Adrenal gland (tissue), 12 donors: ENCODE measurements around the gene CCDC70. TPM values are rescaled to one million over a fixed set of nuclear protein-coding genes. Genes with fewer than 3 reads are reported as not detected.

Experiments used
- DNase-seq, 7 donors: peaks; one replicate each; pipeline ENCODE4 v3.0.0-alpha.2; 2019 to 2020
- H3K27ac ChIP-seq, 5 donors: fragments of 200-600 bp; sonication (generic) in 4 of 5; 1 replicate in 3 of 5; 2 replicates in 2 of 5; pipeline versions ENCODE4 v1.5.1 to v1.8.0; 2016 to 2020; ENCODE audit warnings: mild to moderate bottlenecking in 1 of 5
- H3K27me3 ChIP-seq: fragments of 200-600 bp; 2 replicates; pipeline ENCODE4 v1.8.0; 2021
- H3K36me3 ChIP-seq, 2 donors: fragments of 200-600 bp; replicated peaks in 1 of 2; 1 replicate in 1 of 2; 2 replicates in 1 of 2; pipeline versions ENCODE4 v1.5.1 to v1.8.0; 2018 to 2022
- H3K4me1 ChIP-seq, 2 donors: fragments of 200-600 bp; replicated peaks in 1 of 2; 1 replicate in 1 of 2; 2 replicates in 1 of 2; pipeline versions ENCODE4 v1.5.1 to v1.8.0; 2018 to 2021
- H3K4me3 ChIP-seq, 4 donors: fragments of 200-600 bp; sonication (generic) in 3 of 4; one replicate each; pipeline ENCODE4 v1.5.1; 2016 to 2018
- H3K9me3 ChIP-seq, 3 donors: fragments of 200-600 bp; sonication (generic) in 1 of 3; replicated peaks in 1 of 3; 1 replicate in 2 of 3; 2 replicates in 1 of 3; pipeline versions ENCODE4 v1.5.1 to v1.8.0; 2016 to 2021
- POLR2A ChIP-seq, 2 donors: fragments of 450-650 bp; IDR thresholded peaks; one replicate each; pipeline ENCODE4 v1.6.1; 2017; ENCODE audit warnings: antibody characterized with exemption in 2 of 2, mild to moderate bottlenecking in 2 of 2, moderate library complexity in 1 of 2
- whole genome bisulfite sequencing, 4 donors: extraction: QIAGEN DNeasy Blood & Tissue Kit in 2 of 4; methylation state at CpG; one replicate each; pipeline versions ENCODE4 v1.1.5 to v1.1.7; 2013 to 2017; 5-methylcytosine and 5-hydroxymethylcytosine counted together
- intact Hi-C, 2 donors: fragments of 100-400 bp; cut with DNase I; formaldehyde crosslinking; loops; one replicate each; pipeline versions ENCODE4 v1.14.1 to v1.15.0; 2022 to 2023
- polyA plus RNA-seq, 3 donors: library from polyadenylated mRNA; stranded (reverse); fragments of 200-250 nt in 2 of 3; fragments of 350-450 nt in 1 of 3; fragmentation: Illumina TruSeq in 1 of 3; extraction: RNeasy Lipid Tissue Mini Kit (QIAGEN cat#74804) in 1 of 3; gene quantifications; one replicate each; pipeline ENCODE4 v1.2.3, GENCODE V29; 2013 to 2014
- total RNA-seq, 9 donors: library from RNA; depleted of rRNA in 4 of 9; stranded (reverse); fragments of >200 nt in 4 of 9; fragments of 120-200 nt in 1 of 9; fragmentation: NEBNext Ultra II Directional in 1 of 9; extraction: Animal tissue kit (Norgen Biotek cat#: 25700) in 1 of 9; gene quantifications; one replicate each; pipeline versions ENCODE4 v1.1.0 to v1.2.4, GENCODE V29; 2013 to 2023
- TF ChIP-seq, protein P1 (sequence below), 6 experiments: fragments of 450-650 bp in 4 of 6; fragments of 200-600 bp in 2 of 6; sonication (generic) in 1 of 6; IDR thresholded peaks; 1 replicate in 5 of 6; 2 replicates in 1 of 6; pipeline versions ENCODE4 v1.5.1 to v1.8.0; 2016 to 2021; ENCODE audit warnings: antibody characterized with exemption in 6 of 6, mild to moderate bottlenecking in 2 of 6, moderate library complexity in 1 of 6
- donor health status: healthy with polysubstance abuse.
- donor health status: Bipolar disorder and iron deficiency.
- donor health status: DM: yes; HTN: yes; CAD: no.
- donor health status: DM: no; HTN: no; CAD: no.
- donor health status: DM: no; HTN: no; CAD: no.
- donor health status: DM: yes; HTN: yes; CAD: no.

The CCDC70 gene
- total and polyA plus RNA-seq, 12 donors: not detected

DNA sequence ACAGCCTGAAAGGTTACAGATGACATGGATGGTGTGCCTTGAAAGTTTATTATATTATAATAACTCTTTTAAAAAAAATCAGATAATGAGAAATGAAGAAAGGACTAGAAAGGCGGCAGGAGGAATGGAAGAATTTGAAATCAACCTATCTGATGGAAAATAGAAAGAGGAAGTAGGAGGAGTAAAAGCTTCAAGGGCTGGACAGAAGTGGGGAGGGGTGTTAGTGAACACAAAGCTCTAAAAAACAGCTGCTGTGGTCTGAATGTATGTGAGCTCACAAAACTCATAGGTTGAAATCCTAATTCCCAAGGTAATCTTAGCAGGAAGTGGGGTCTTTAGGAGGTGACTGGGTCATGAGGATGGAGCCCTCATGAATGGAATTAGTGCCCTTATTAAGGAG is 19.5 kb downstream of the CCDC70 start:
- WGBS, 4 donors: 88 to 94% (median 91%) methylated on average over 1 of the region's 1 CpG
- Histone ChIP-seq H3K9me3 (no peaks in the 10 kb centered on the region), H3K36me3 (no peaks in the 10 kb centered on the region), H3K27ac (no peak overlapping the region), H3K27me3 (no peaks in the 10 kb centered on the region), H3K4me3 (no peak overlapping the region), H3K4me1 (no peaks in the 10 kb centered on the region)
- DNase-seq: no peak
- TF ChIP-seq, protein P1, sequence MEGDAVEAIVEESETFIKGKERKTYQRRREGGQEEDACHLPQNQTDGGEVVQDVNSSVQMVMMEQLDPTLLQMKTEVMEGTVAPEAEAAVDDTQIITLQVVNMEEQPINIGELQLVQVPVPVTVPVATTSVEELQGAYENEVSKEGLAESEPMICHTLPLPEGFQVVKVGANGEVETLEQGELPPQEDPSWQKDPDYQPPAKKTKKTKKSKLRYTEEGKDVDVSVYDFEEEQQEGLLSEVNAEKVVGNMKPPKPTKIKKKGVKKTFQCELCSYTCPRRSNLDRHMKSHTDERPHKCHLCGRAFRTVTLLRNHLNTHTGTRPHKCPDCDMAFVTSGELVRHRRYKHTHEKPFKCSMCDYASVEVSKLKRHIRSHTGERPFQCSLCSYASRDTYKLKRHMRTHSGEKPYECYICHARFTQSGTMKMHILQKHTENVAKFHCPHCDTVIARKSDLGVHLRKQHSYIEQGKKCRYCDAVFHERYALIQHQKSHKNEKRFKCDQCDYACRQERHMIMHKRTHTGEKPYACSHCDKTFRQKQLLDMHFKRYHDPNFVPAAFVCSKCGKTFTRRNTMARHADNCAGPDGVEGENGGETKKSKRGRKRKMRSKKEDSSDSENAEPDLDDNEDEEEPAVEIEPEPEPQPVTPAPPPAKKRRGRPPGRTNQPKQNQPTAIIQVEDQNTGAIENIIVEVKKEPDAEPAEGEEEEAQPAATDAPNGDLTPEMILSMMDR (IDR thresholded peaks at IDR 0.05): no peak
- no peak for TF ChIP-seq POLR2A (IDR thresholded peaks at IDR 0.05)
- intact Hi-C loops: no loop called here

DNA sequence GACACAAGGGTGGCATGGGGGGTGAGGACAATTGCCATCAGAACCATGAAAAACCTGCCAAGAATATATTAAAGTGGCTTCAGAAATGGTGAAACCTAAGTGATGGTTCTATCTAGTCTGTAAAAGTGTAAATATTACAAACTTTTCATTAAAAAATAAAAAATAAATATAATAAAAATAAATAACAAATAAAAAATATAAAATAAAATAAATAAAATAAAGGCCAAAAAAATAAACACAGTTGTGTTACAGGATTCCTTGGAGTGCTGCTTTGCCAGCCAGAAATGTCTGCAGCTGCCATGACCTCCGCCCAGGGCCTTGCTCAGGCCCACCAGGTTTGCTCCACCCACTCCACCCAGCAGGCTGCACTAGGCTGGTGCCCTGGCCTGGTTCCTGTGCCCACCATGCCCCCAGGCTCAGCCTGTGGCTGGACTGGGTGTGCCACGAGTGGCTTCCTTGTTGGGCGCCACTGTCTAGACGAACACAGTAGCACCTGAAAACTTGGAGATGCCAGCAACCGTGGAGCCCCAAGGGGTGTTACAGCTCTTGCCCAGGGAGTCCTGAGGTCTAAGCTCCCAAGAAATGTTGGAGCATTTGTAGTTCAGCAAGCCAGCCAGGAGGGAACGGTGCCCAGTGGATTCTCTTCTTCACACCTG is 20.9 kb downstream of the CCDC70 start:
- H3K9me3 ChIP-seq: no peaks in the 10 kb centered on the region
- DNase-seq: no peak
- no peak for TF ChIP-seq POLR2A (IDR thresholded peaks at IDR 0.05)
- TF ChIP-seq, protein P1 (IDR thresholded peaks at IDR 0.05): no peak
- H3K27me3 ChIP-seq: no peaks in the 10 kb centered on the region
- no peaks in the 10 kb centered on the region for H3K36me3 ChIP-seq
- no peak overlapping the region for H3K27ac ChIP-seq
- no peak overlapping the region for H3K4me3 ChIP-seq
- no peaks in the 10 kb centered on the region for H3K4me1 ChIP-seq
- 87 to 100% (median 94%) methylated on average over 2 to 6 of the region's 6 CpGs for WGBS, 4 donors
- intact Hi-C loops: no loop called here

GRCh38 chr13:51883226-51883600 is 21.4 kb downstream of the CCDC70 start:
- TF ChIP-seq, protein P1 (IDR thresholded peaks at IDR 0.05): no peak
- no peak for TF ChIP-seq POLR2A (IDR thresholded peaks at IDR 0.05)
- no peaks in the 10 kb centered on the region for H3K27me3 ChIP-seq
- DNase-seq: no peak
- intact Hi-C loops: no loop called here
- WGBS, 4 donors: 65 to 67% (median 66%) methylated on average over 5 of the region's 5 CpGs
- H3K4me3 ChIP-seq: no peak overlapping the region
- H3K9me3 ChIP-seq: no peaks in the 10 kb centered on the region
- no peaks in the 10 kb centered on the region for H3K36me3 ChIP-seq
- H3K27ac ChIP-seq: no peak overlapping the region
- H3K4me1 ChIP-seq: no peaks in the 10 kb centered on the region

GRCh38 chr13:51885651-51886050 is 23.9 kb downstream of the CCDC70 start:
- intact Hi-C loops: no loop called here
- Histone ChIP-seq H3K27ac (no peak overlapping the region), H3K27me3 (no peaks in the 10 kb centered on the region), H3K4me3 (no peak overlapping the region), H3K9me3 (no peaks in the 10 kb centered on the region), H3K36me3 (no peaks in the 10 kb centered on the region), H3K4me1 (no peaks in the 10 kb centered on the region)
- no peak for TF ChIP-seq POLR2A (IDR thresholded peaks at IDR 0.05)
- TF ChIP-seq, protein P1 (IDR thresholded peaks at IDR 0.05): no peak
- 78 to 91% (median 86%) methylated on average over 2 of the region's 2 CpGs for WGBS, 4 donors
- DNase-seq: no peak
